HPDE6-E6E7 (cell line): Measurements from ENCODE around the gene HES4.

ENCODE experiments used
- DNase-seq: peaks from one replicate; pipeline ENCODE4 v3.0.0; 2011; ENCODE audit warnings: missing footprints; ENCODE audit errors: extremely low spot score

Gene HES4

DNA sequence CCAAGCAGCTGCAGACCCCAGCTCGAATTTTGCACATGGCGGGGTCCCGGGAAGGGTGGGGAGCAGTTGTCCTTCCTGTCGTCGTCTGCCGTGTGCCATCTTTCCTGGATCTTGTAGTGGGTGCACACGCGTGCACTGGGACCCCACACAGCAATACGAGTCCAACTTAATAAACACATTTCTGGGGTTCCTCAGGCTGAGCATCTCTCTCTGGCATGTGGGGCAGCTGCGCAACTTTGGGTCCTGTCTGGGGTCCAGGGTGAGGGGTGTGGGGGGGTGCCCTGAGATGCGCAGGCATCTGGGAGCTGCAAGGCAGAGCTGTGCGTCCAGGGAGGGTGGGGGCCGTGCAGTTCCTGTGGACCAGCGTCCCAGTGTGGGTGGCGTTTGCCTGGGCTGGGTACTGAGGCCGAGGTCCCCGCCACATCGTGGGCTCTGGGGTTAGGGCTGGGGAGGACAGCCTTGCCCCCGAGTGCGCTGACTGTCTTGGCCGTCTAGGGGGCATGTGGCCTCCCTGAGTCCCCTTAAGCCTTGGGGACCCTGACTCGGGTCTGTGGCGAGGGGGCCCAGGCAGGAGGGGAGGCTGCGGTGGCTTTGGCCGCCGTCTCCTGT lies 34.3 kb downstream of the HES4 start:
- DNase-seq, result no peak

DNA sequence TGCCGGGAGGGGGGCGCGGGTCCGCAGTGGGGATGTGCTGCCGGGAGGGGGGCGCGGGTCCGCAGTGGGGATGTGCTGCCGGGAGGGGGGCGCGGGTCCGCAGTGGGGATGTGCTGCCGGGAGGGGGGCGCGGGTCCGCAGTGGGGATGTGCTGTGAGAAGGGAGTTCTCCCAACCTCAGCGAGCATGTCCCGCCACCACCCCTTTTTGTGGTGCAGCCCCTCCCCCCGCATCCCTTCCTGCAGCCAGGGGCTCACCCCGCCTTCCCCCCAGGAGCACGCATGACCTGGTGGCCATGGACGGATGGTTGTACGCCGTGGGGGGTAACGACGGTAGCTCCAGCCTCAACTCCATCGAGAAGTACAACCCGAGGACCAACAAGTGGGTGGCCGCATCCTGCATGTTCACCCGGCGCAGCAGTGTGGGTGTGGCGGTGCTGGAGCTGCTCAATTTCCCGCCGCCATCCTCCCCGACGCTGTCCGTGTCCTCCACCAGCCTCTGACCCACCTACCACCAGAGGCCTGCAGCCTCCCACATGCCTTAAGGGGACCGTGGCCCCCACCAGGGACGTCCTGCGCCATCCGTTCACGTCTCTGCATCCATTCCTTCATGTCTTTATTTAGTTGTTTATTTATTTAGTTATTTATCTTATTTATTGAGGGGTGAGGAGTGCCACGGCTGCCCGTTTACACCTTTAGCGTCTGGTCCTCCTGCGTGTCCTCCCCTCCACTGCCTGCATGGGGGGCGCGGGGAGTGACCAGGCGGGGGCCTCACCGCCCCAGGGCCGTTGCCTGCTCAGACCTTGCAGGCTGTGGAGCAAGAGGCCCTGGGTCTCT lies 35.0 kb downstream of the HES4 start:
- DNase-seq, result no peak

DNA sequence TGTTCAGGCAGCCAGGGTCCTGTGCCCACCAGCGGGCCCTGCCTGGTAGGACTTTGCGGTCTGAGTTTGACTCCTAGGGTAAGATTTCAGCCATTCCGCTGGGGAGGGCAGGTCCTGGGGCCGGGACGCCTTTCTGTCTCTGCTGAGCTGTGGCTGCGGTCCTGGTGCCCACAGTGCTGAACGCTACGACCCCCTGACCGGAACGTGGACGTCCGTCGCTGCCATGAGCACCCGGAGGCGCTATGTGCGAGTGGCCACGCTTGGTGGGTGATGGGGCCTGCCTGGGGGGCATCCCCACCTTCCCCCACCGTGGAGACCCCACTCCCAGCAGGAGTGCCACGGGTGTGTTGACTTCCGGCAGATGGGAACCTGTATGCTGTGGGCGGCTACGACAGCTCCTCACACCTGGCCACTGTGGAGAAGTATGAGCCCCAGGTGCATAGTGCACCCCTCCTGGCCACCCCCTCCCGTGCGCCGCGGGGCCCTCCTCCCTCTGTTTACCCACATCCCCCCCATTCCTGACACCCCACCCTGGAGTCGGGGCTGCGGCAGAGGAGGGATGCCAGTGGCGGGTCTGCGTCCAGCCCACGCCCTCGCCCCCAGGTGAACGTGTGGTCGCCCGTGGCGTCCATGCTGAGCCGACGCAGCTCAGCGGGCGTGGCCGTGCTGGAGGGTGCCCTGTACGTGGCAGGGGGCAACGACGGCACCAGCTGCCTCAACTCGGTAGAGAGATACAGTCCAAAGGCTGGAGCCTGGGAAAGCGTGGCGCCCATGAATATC lies 36.0 kb downstream of the HES4 start:
- DNase-seq, result no peak

DNA sequence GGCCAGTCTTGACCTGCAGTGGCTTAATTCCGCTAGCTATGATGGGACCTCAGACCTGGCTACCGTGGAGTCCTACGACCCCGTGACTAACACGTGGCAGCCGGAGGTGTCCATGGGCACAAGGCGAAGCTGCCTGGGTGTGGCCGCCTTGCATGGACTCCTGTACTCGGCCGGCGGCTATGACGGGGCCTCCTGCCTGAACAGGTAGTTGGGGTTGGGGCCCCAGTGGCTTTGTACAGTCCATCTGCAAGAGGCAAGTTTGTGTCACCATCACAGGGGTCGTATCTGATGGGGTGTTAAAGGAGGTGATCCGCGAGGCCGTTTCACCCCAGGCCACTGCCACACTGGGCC lies 36.6 kb downstream of the HES4 start:
- no peak for DNase-seq

DNA sequence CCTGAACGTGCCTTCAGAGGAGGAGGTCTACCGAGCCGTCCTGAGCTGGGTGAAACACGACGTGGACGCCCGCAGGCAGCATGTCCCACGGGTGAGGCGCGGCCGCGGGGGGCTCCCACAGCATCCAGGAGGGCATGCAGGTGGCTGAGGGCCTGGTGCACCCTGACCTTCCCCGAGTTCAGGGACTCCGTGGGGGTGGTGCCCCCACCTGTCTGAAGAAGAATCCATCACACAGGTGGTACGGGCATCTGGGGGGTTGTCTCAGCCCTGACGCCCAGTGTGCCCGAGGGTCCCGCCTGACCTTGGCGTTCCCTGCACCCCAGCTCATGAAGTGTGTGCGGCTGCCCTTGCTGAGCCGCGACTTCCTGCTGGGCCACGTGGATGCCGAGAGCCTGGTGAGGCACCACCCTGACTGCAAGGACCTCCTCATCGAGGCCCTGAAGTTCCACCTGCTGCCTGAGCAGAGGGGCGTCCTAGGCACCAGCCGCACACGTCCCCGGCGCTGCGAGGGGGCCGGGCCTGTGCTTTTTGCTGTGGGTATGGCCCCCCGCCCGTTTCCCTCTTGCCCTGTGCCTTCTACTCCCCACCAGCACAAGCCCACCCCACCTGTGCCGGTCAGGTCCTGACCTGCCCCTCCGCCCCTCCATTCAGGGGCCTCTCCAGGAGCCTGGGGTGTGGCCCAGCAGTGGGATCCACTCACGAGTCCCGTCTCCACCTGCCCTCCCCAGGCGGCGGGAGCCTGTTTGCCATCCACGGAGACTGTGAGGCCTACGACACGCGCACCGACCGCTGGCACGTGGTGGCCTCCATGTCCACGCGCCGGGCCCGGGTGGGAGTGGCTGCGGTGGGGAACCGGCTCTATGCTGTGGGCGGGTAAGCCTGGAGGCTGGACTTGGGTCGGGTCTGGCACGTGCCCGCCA lies 37.3 kb downstream of the HES4 start:
- no peak for DNase-seq

DNA sequence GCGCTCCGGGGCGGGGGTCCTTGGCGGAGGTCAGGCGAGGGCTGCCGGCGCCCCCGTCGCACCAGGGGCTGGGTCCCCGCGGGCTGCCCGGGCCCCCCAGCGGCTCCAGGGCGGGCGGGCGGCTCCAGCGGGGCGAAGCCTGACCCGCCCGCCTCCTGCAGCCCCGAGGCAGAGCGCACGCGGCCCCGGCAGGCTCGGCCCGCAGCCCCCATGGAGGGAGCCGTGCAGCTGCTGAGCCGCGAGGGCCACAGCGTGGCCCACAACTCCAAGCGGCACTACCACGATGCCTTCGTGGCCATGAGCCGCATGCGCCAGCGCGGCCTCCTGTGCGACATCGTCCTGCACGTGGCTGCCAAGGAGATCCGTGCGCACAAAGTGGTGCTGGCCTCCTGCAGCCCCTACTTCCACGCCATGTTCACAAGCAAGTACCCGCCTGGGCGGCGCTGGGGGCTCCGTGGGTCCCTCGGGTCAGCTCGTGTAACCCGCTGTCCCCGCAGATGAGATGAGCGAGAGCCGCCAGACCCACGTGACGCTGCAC lies 38.7 kb downstream of the HES4 start:
- no peak for DNase-seq

DNA sequence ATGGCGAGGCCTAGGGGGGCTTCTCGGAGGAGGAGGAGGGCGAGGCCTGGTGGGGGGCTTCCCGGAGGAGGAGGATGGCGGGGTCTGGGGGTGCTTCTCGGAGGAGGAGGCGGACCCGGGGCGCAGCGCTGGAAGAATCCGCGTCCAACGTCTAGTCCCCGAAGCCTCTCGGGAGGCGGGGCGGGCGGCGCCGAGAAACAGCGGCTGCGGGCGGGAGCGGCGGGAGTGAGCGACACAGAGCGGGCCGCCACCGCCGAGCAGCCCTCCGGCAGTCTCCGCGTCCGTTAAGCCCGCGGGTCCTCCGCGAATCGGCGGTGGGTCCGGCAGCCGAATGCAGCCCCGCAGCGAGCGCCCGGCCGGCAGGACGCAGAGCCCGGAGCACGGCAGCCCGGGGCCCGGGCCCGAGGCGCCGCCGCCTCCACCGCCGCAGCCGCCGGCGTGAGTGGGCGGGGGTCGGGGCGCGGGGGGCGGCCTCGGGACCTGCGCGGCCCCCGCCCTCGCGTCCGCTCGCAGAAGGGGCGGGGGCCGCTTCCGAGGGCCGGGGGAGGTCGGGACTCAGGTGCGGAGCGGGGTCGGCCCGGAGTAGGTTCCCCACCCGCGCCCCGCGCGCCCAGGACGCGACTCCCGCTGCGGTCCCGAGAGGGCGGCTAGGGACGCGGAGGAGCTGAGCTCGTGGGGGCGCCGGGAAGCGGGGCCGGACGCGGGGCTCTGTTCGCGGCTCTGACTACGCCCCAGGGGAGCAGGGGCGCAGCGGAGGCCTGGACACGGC lies 39.4 kb downstream of the HES4 start, which contains the start of gene KLHL17:
Gene KLHL17, plus strand, starts transcription at position 222 of the 769 bp plus-strand sequence. Its CDS starts 110 bp downstream, at position 332.
- DNase-seq, result no peak

DNA sequence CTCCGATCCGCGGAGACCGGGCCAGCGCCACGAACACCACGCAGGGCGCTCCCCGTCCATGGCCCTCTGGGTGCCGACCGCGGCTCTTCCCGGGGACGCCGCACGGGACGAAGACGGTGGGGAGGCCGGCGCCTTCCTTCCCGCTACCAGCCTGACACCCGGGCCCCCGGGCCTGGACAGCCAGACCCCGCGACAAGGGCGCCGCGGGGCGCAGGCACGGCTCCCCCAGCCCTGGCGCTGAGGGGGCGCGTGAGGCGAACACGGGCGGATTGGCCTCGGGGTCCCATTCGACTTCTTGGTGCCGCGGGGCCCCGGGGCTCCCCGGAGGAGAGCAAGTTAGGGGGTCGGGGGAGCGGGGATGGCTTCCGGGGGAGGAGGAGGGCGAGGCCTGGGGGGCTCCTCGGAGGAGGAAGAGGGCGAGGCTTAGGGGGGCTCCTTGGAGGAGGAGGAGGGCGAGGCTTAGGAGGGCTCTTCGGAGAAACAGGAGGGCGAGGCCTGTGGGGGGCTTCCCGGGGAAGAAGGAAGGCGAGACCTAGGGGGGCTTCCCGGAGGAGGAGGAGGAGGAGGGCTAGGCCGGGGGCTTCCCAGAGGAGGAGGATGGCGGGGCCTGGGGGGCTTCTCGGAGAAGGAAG lies 40.0 kb downstream of the HES4 start:
- DNase-seq, result no peak

DNA sequence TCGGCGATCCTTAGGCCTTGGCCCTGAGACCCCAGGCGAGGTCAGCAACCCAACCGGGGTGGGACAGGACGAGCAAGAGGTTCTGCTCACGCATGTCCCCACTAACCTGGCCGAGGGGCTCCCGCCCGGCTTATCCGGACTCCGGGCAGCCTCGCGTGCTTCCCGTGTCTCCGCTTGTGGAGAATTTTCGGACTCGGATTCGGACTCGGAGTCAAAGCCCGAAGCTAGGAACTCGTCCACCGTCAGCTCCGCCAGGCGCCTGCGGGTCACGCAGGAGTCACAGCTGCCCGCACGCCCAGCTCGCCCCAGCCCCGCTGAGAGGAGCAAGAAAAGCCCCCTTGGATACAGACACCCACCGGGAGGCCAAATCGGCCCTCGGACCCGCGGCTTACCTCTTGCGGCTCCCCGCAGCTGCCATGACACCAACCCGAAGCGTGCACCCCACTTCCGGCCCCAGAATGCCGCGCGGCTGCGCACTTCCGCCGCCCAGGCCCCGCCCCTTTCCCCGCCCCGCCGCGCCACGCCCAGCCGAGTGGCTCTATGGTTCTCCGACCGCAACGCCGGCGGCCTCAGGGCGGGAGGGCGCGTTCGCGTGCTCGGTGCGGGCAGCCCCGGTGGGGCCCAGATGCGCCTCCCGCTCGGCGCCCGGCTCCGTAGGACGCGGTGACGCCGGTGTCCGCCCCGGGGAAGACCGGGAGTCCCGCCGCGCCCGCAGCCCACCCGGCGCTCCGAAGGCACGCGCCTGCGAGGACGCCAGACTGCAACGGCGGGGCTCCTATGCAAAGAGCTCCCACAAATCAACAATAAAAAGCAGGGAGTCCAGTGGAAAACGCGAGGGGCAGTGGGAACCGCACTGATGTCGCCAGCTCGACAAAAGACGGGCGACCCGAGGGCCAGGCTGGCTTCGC lies 40.8 kb downstream of the HES4 start, which contains the start of gene NOC2L:
Gene NOC2L, minus strand, starts transcription at position 434 of the 908 bp plus-strand sequence. Its CDS starts 16 bp downstream, at position 418.
- no peak for DNase-seq

DNA sequence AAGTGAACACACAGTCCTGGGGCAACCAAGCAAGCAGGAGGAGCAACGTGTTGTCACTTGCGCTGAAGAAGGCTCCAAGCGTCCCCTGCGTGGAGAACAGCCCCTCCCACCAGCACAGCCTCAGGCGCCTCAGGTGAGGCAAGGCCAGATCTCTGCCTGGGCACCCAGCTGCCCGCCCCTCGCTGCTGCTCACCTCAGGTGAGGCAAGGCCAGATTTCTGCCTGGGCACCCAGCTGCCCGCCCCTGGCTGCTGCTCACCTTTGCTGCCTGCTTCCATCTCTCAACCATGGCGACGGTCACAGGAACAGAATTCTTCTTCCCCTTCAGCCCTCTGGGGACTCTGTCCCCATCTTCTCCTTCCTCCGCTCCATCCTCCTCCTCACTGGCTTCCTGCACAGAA lies 43.3 kb downstream of the HES4 start:
- no peak for DNase-seq

DNA sequence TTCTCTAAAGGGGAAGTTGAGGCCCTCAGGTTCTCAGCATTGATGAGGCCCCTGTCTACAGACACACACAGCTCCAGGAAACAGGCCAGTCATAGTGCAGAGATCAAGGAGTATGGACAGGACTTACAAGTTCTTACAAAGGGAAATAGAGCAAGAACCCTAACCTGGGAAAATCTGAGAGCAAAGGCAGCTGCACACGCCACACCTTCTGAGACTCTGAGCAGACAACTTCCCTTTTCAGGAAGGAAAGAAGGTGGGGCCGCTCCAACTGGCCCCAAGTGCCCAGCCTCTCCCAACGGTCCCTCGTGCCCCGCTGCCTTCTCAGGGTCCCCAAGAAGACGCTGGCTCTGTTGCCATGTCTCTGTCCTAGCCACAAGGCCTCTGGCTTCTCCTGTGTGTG lies 44.4 kb downstream of the HES4 start:
- no peak for DNase-seq

DNA sequence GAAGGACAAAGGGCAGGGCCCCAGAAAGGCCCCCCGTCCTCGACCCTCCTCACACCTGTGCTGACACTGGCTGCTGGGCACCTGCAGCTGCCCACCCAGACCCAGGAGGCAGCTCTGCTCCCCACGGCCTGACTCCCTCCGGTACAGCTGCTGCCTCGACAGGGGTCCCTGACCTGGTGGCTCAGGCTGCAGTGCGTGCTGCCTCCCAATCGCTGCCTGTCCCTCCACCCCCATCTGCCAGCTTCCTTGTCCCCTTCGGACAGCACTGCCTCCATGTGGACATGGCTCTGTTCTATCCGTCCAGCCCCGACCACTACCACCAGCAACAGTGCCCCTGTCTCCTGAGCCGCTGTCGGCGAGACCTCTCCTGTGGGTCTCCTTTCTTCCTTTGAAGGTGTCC lies 45.0 kb downstream of the HES4 start:
- no peak for DNase-seq

DNA sequence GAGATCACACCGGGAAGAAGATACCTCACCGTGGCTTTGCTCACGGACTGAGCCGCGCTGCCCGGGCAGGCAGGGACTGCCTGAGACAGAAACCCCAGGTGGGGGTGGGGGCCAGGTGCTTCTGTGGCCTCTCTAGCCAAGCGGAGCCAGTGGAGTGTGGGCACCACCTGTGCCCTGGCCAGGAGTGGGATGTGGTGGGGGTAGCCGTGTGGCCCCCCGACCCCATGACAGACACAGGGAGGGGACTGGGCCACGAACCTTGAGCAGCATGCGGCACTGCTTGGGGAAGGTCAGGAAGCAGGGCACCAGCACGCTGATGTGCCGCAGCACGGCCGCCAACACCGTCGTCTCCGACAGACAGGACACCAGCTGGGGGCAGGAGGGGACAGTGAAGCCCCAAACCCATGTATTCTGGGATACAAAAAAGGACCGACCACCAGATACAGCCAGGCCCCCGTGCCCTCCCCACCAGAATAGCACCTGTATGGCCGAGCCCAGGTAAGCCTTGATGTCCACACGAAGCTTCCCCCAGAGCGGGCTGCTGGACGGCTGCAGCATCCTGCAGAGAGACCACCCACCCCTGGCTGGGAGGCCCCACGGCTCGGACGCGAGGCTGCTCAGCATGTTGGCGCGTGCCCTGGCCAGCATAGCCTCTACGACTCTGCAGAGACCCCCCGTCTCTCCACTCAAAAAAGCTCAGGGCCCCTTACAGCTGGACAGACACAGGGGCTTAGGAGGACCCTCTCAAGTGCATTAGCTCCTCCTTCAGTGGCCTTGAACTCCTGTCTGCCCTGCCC lies 46.2 kb downstream of the HES4 start:
- DNase-seq, result no peak

DNA sequence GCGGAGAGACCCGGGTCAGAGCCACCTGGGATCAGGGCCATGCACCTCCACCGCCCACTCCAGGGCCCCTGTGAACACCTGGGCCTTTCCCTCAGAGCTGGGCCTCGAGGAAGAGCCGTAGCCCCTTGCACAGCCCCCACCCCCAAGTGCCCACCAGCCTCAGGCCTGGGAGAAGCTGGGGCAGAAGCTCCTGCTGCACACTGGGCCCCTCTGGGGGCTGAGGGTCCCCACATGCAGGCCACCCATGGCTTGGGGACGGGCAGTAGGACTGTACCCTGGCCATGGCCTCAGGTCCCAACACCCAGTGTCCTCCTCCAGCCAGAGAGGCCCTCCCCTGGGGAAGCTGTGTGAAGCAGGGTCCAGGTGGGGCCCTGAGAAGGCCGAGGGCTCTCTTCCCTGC lies 47.3 kb downstream of the HES4 start:
- DNase-seq, result no peak

DNA sequence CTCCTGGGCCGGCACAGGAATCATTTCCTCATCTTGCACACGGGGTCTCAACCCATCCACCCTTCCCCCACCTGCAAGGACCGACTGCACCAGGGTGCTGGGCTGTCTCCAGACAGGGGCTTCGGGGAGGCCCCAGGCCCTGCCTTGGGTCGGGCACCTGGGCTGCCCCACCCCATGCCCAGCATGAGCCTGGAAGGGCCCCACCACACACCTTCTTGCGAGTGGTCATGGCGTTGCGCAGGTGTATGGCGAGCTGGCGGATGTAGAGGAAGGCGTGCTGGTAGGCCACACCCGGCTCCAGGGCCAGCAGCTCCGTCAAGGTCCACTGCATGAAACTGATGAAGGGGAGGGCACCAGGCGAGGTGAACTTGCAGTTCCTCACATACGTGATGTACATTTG lies 47.7 kb downstream of the HES4 start:
- DNase-seq, result no peak

DNA sequence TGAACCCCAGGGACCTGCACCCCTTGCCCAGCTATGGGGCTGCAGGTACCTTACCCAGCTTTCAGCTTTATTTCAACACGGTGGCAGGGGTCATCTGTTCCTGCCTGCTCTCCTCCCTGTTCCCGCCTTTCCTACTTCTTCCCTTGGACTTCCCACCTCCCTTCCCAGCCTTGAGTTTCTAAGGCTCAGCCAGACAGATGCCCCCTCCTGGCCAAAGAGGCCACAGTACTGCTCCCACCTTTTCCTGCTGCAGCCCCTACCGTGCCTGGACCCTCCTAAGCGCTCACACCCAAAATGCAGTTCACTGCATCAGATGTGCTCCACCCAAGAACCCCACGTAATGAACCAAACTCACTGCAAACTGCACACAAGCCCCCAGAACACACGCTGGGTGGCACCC lies 48.5 kb downstream of the HES4 start:
- no peak for DNase-seq

DNA sequence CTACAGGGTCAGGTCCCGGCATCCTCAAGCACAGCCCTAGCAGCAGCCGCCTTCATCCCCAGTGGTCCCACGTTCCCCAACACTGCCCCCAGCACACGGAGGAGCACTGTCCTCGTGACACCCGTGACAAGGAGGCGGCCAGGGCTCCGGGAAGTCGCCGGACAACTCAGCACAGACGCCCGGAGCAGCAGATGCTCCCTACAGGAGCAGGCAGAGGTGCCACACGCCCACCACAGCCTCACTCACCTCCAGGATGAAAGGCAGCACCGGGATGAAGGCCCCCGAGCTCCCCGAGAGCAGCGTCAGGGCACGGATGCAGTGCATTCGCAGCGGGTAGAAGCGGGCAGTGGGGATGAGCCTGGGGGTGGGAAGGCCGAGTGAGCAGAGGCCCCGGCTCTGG lies 49.0 kb downstream of the HES4 start:
- no peak for DNase-seq

DNA sequence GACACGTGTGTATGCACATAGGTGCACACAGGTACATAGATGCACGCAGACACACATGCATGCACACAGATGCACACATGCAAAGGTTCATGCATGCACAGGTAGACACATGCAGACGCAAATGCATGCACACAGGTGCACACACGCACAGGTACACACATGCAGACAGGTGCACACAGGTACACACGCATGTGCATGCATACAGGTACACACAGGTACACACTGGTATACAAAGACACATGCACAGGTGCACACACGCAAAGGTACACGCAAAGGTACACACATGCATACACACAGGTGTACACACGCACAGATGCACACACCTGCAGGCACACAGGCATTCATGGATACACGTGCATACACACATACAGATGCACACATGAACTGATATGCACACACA lies 49.6 kb downstream of the HES4 start:
- DNase-seq, result no peak
